HCT116 (cell line): ENCODE measurements around the gene ADAMTS13. TPM values are rescaled to one million over a fixed set of nuclear protein-coding genes. Genes with fewer than 3 reads are reported as not detected.

Source experiments
- ATAC-seq: fragments of 200-7000 bp; cut with Tn5 transposase; 2 replicates; pipeline ENCODE4 v1.9.1; 2020; ENCODE audit warnings: mild to moderate bottlenecking, moderate library complexity
- BruUV-seq: library from RNA; stranded (reverse); fragments of 400-500 nt; replicated peaks from 2 replicates; lab custom pipeline; 2021; lab: Mats Ljungman, UMichigan
- CTCF ChIA-PET: fragments of 300-600 bp; sonication (Branson Sonifier 250); formaldehyde crosslinking; loops from one replicate; lab custom pipeline; 2021; ENCODE audit warnings: antibody characterized with exemption; lab: Charles Lee
- POLR2A ChIA-PET: fragments of 300-600, 350-600 bp; sonication (Branson Sonifier 250); formaldehyde crosslinking; loops from one replicate; lab custom pipeline; 2021; ENCODE audit warnings: antibody characterized with exemption; lab: Charles Lee
- RAD21 ChIA-PET, 2 experiments: fragments of 300-600 bp; sonication (Branson Sonifier 250); formaldehyde crosslinking; loops; one replicate each; lab custom pipeline; 2023; ENCODE audit warnings: low total read pairs in 2 of 2; ENCODE audit not compliant: uncharacterized antibody in 2 of 2, unreplicated experiment in 2 of 2, low non-redundant PET in 1 of 2; lab: Charles Lee
- DNase-seq: peaks from one replicate; pipeline ENCODE4 v3.0.0-alpha.2; 2010; ENCODE audit warnings: low read depth, low spot score
- H2AFZ ChIP-seq: fragments of 200-600 bp; shearing (Covaris generic), sonication (generic); 2 replicates; pipeline ENCODE4 v1.6.1; 2017; ENCODE audit warnings: low read depth, mixed run types, mixed read lengths, antibody characterized with exemption, low read length; ENCODE audit not compliant: poor library complexity, severe bottlenecking
- H3K27ac ChIP-seq: 2 replicates; pipeline ENCODE4 v1.5.1; 2012; ENCODE audit warnings: low read depth, low read length
- H3K27me3 ChIP-seq: fragments of 200-600 bp; sonication (generic); 2 replicates; pipeline ENCODE4 v1.6.1; 2016; ENCODE audit warnings: mixed run types, low read length, mixed read lengths; ENCODE audit not compliant: insufficient read depth
- H3K36me3 ChIP-seq, 2 experiments: fragments of 200-500 bp in 1 of 2; fragments of 200-600 bp in 1 of 2; sonication (Bioruptor generic) in 1 of 2; sonication (generic) in 1 of 2; 2 replicates each; pipeline versions ENCODE4 v1.5.1 to v1.6.1; 2014 to 2016; ENCODE audit warnings: low read length in 2 of 2, inconsistent platforms in 1 of 2, mixed read lengths in 1 of 2, mixed run types in 1 of 2; ENCODE audit not compliant: insufficient read depth in 2 of 2, control insufficient read depth in 1 of 2
- H3K4me1 ChIP-seq, 2 experiments: fragments of 200-600 bp in 1 of 2; sonication (generic) in 1 of 2; 2 replicates each; pipeline versions ENCODE4 v1.5.1 to v1.6.1; 2012 to 2017; ENCODE audit warnings: low read length in 2 of 2, inconsistent platforms in 1 of 2, mild to moderate bottlenecking in 1 of 2, mixed read lengths in 1 of 2, mixed run types in 1 of 2, moderate library complexity in 1 of 2; ENCODE audit not compliant: insufficient read depth in 2 of 2, control insufficient read depth in 1 of 2
- H3K4me2 ChIP-seq: fragments of 200-600 bp; sonication (generic); 2 replicates; pipeline ENCODE4 v1.6.1; 2017; ENCODE audit warnings: mixed run types, low read length, mixed read lengths
- H3K4me3 ChIP-seq, 2 experiments: fragments of 200-600 bp in 1 of 2; sonication (generic) in 1 of 2; replicated peaks in 1 of 2; 2 replicates each; pipeline ENCODE4 v1.5.1; 2011 to 2016; ENCODE audit warnings: low read length in 2 of 2, control low read depth in 1 of 2, low read depth in 1 of 2, mild to moderate bottlenecking in 1 of 2, mixed read lengths in 1 of 2, mixed run types in 1 of 2
- H3K79me2 ChIP-seq: fragments of 200-600 bp; sonication (generic); 2 replicates; pipeline ENCODE4 v1.6.1; 2017; ENCODE audit warnings: mild to moderate bottlenecking, mixed run types, low read length, moderate library complexity, mixed read lengths; ENCODE audit not compliant: insufficient read depth
- H3K9ac ChIP-seq: fragments of 200-600 bp; sonication (generic); 2 replicates; pipeline ENCODE4 v1.6.1; 2016; ENCODE audit warnings: low read length, mixed read lengths
- H3K9me2 ChIP-seq: fragments of 200-600 bp; sonication (generic), shearing (Covaris generic); 2 replicates; pipeline ENCODE4 v1.6.1; 2017; ENCODE audit warnings: mixed run types, mild to moderate bottlenecking, moderate library complexity; ENCODE audit not compliant: insufficient read depth
- H3K9me3 ChIP-seq, 2 experiments: fragments of 200-500 bp in 1 of 2; fragments of 200-600 bp in 1 of 2; sonication (Bioruptor generic) in 1 of 2; sonication (generic) in 1 of 2; 2 replicates each; pipeline ENCODE4 v1.6.1; 2014 to 2017; ENCODE audit warnings: low read length in 2 of 2, mixed read lengths in 2 of 2, inconsistent platforms in 1 of 2, low read depth in 1 of 2, mild to moderate bottlenecking in 1 of 2, mixed run types in 1 of 2, moderate library complexity in 1 of 2; ENCODE audit not compliant: control insufficient read depth in 1 of 2, insufficient read depth in 1 of 2
- H4K20me1 ChIP-seq: fragments of 200-600 bp; sonication (generic), shearing (Covaris generic); 2 replicates; pipeline ENCODE4 v1.6.1; 2017; ENCODE audit warnings: mixed run types, mild to moderate bottlenecking, moderate library complexity; ENCODE audit not compliant: insufficient read depth
- CBX3 ChIP-seq: IDR thresholded peaks from 2 replicates; pipeline ENCODE4 v1.6.1; 2012; ENCODE audit warnings: low read depth
- CEBPB ChIP-seq: IDR thresholded peaks from 2 replicates; pipeline ENCODE4 v1.6.1; 2012; ENCODE audit warnings: low read depth
- CTCF ChIP-seq, 3 experiments: fragments of 200-600 bp in 1 of 3; sonication (generic) in 1 of 3; IDR thresholded peaks in 2 of 3; conservative IDR thresholded peaks in 1 of 3; 2 replicates each; pipeline ENCODE4 v1.5.1; 2012 to 2017; ENCODE audit warnings: low read depth in 2 of 3, low read length in 2 of 3, antibody characterized with exemption in 1 of 3, borderline replicate concordance in 1 of 3, control low read depth in 1 of 3, mild to moderate bottlenecking in 1 of 3, mixed read lengths in 1 of 3, mixed run types in 1 of 3, moderate library complexity in 1 of 3; ENCODE audit not compliant: insufficient read depth in 1 of 3
- EGR1 ChIP-seq: IDR thresholded peaks from 2 replicates; pipeline ENCODE4 v1.6.1; 2012; ENCODE audit warnings: low read depth
- ELF1 ChIP-seq: IDR thresholded peaks from 2 replicates; pipeline ENCODE4 v1.6.1; 2012; ENCODE audit warnings: low read depth, borderline replicate concordance
- EZH2phosphoT487 ChIP-seq: fragments of 200-600 bp; IDR thresholded peaks from 2 replicates; pipeline ENCODE4 v1.6.1; 2018; ENCODE audit warnings: antibody characterized with exemption, borderline replicate concordance
- FOSL1 ChIP-seq: IDR thresholded peaks from 2 replicates; pipeline ENCODE4 v1.6.1; 2012; ENCODE audit warnings: low read depth
- MAX ChIP-seq: IDR thresholded peaks from 2 replicates; pipeline ENCODE4 v1.6.1; 2012
- POLR2A ChIP-seq: IDR thresholded peaks from 2 replicates; pipeline ENCODE4 v1.7.0; 2011; ENCODE audit warnings: borderline replicate concordance; ENCODE audit not compliant: insufficient read depth, insufficient read length; ENCODE audit errors: extremely low read depth
- POLR2AphosphoS5 ChIP-seq: IDR thresholded peaks from 2 replicates; pipeline ENCODE4 v1.6.1; 2011; ENCODE audit warnings: mild to moderate bottlenecking, low read depth, low read length, moderate library complexity
- RAD21 ChIP-seq: IDR thresholded peaks from 2 replicates; pipeline ENCODE4 v1.6.1; 2012; ENCODE audit warnings: low read depth, mild to moderate bottlenecking
- SIN3A ChIP-seq: IDR thresholded peaks from 2 replicates; pipeline ENCODE4 v1.6.1; 2012; ENCODE audit warnings: low read depth
- SP1 ChIP-seq: IDR thresholded peaks from 2 replicates; pipeline ENCODE4 v1.6.1; 2012; ENCODE audit warnings: low read depth
- SRF ChIP-seq: IDR thresholded peaks from 2 replicates; pipeline ENCODE4 v1.6.1; 2012; ENCODE audit warnings: low read depth
- TCF7L2 ChIP-seq: IDR thresholded peaks from 2 replicates; pipeline ENCODE4 v1.7.0; 2011; ENCODE audit warnings: borderline replicate concordance, inconsistent platforms; ENCODE audit not compliant: insufficient read depth, insufficient read length; ENCODE audit errors: extremely low read depth
- ZBTB33 ChIP-seq: IDR thresholded peaks from 2 replicates; pipeline ENCODE4 v1.6.1; 2011; ENCODE audit warnings: mild to moderate bottlenecking, low read length, moderate library complexity; ENCODE audit not compliant: insufficient replicate concordance; ENCODE audit errors: extremely low read depth
- ZNF274 ChIP-seq: fragments of 200-500 bp; sonication (Bioruptor generic); IDR thresholded peaks from 2 replicates; pipeline ENCODE4 v1.6.1; 2014; ENCODE audit warnings: mild to moderate bottlenecking, low read depth, low read length, inconsistent platforms
- intact Hi-C: fragments of 100-400 bp; cut with micrococcal nuclease; formaldehyde crosslinking; loops from 2 replicates; pipeline ENCODE4 v1.10.0; 2022
- total RNA-seq: library from RNA; stranded (reverse); gene quantifications from one replicate; pipeline ENCODE4 v1.2.1, GENCODE V29; 2021; ENCODE audit not compliant: unreplicated experiment
- TF ChIP-seq, protein P1 (sequence below): IDR thresholded peaks from 2 replicates; pipeline ENCODE4 v1.6.1; 2012

Gene ADAMTS13
- total RNA-seq, 1 experiment from 2014 or later: 9.2 TPM

GRCh38 chr9:133397370-133397769 is 24.8 kb upstream of the ADAMTS13 start:
- no peak overlapping the region for H3K4me2 ChIP-seq
- no peaks in the 10 kb centered on the region for H3K9me2 ChIP-seq
- no peaks in the 10 kb centered on the region for H4K20me1 ChIP-seq
- H3K27ac ChIP-seq: no peak overlapping the region
- no peak overlapping the region for H3K9ac ChIP-seq
- no peaks in the 10 kb centered on the region for H3K36me3 ChIP-seq
- no peak overlapping the region for H3K4me3 ChIP-seq
- no peaks in the 10 kb centered on the region for H3K9me3 ChIP-seq
- CTCF ChIA-PET: interaction anchor here (1.4 kb wide), 1 partner anchor 81 kb away, joined by 3 read pairs; the partner anchor contains the start of gene SLC2A6
- no peaks in the 10 kb centered on the region for H3K4me1 ChIP-seq
- BruUV-seq: no TSS peak
- no peak for DNase-seq
- H2AFZ ChIP-seq: no peak overlapping the region
- ATAC-seq: no peak; the same call in 1 of the 2 replicates
- intact Hi-C loops: no loop called here
- RAD21 ChIA-PET: no interaction called here
- POLR2A ChIA-PET: no interaction called here
- TF ChIP-seq, protein P1, sequence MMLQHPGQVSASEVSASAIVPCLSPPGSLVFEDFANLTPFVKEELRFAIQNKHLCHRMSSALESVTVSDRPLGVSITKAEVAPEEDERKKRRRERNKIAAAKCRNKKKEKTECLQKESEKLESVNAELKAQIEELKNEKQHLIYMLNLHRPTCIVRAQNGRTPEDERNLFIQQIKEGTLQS: no peak
- TF ChIP-seq SP1: no peak
- no peak for TF ChIP-seq FOSL1
- no peak for TF ChIP-seq RAD21
- TF ChIP-seq SIN3A: no peak
- no peak for TF ChIP-seq SRF
- TF ChIP-seq EGR1: no peak
- no peak for TF ChIP-seq CBX3
- no peak for TF ChIP-seq EZH2phosphoT487
- TF ChIP-seq CEBPB: no peak
- H3K27me3 ChIP-seq: 0 out of 2 replicates have a peak, but pooled peaks cover 2% of the 10 kb centered on the region
- no peaks in the 10 kb centered on the region for H3K79me2 ChIP-seq

- CTCF ChIA-PET: interaction anchor here (1.4 kb wide), 1 partner anchor 81 kb away, joined by 3 read pairs; the partner anchor contains the start of gene SLC2A6
- no peaks in the 10 kb centered on the region for H3K9me2 ChIP-seq
- intact Hi-C loops: no loop called here
Observed at GRCh38 chr9:133397895-133398294, 24.3 kb upstream of the ADAMTS13 start.

More at GRCh38 chr9:133397895-133398294, 24.3 kb upstream of the ADAMTS13 start:
- H3K9me3 ChIP-seq: no peaks in the 10 kb centered on the region
- no peak for TF ChIP-seq CTCF (IDR thresholded peaks at IDR 0.05 in 2 of 3, conservative IDR thresholded peaks at IDR 0.05 in 1 of 3; ENCODE audit: borderline replicate concordance in 1 of 3, insufficient read depth in 1 of 3, low read depth in 2 of 3, low read length in 2 of 3)
- no peak for TF ChIP-seq ZBTB33
- no peak for TF ChIP-seq TCF7L2
- no peak for TF ChIP-seq MAX
- TF ChIP-seq ELF1: no peak
- no peak for TF ChIP-seq RAD21
- no peak for TF ChIP-seq POLR2A
- TF ChIP-seq EGR1: no peak
- no peak for TF ChIP-seq POLR2AphosphoS5
- TF ChIP-seq ZNF274: no peak
- TF ChIP-seq, protein P1: no peak
- TF ChIP-seq, all 23 proteins: peak for 0
- DNase-seq: no peak
- Histone ChIP-seq H3K9ac (no peak overlapping the region), H3K36me3 (no peaks in the 10 kb centered on the region), H2AFZ (no peak overlapping the region), H3K4me1 (no peaks in the 10 kb centered on the region), H3K79me2 (no peaks in the 10 kb centered on the region), H3K27ac (no peak overlapping the region), H3K27me3 (0 out of 2 replicates have a peak, but pooled peaks cover 2% of the 10 kb centered on the region), H3K4me3 (no peak overlapping the region), H4K20me1 (no peaks in the 10 kb centered on the region), H3K4me2 (no peak overlapping the region)
- no TSS peak for BruUV-seq
- ChIA-PET POLR2A (no interaction called here), RAD21 (no interaction called here)
- ATAC-seq: no peak
